Pancreas (tissue), 10 donors: ENCODE measurements around the gene NF1. TPM values are rescaled to one million over a fixed set of nuclear protein-coding genes. Genes with fewer than 3 reads are reported as not detected.
"Not testable (repeated sequence)": the region's sequence is repeated elsewhere in the genome, so short reads cannot be mapped to it uniquely, and the experiment has no call there.

ENCODE experiments used
- ATAC-seq, 4 donors: fragments of 200-7000 bp; cut with Tn5 transposase; one replicate each; pipeline versions ENCODE4 v1.8.0 to v1.9.1; 2020; ENCODE audit warnings: mild to moderate bottlenecking in 4 of 4, moderate library complexity in 4 of 4
- DNase-seq, 6 donors: peaks; one replicate each; pipeline ENCODE4 v3.0.0-alpha.2; 2020
- FAIRE-seq: peaks from 2 replicates; lab custom pipeline; 2012; peaks lifted over from hg19 to GRCh38; lab: Jason Lieb, UNC
- H3K27ac ChIP-seq, 4 donors: fragments of 200-600 bp; sonication (generic); 1 replicate in 3 of 4; 2 replicates in 1 of 4; pipeline versions ENCODE4 v1.5.0 to v1.8.0; 2020
- H3K27me3 ChIP-seq, 4 donors: fragments of 200-600 bp; one replicate each; pipeline ENCODE4 v1.8.0; 2021
- H3K36me3 ChIP-seq, 3 donors: fragments of 200-600 bp; sonication (generic) in 1 of 3; one replicate each; pipeline versions ENCODE4 v1.5.0 to v1.8.0; 2020 to 2021
- H3K4me1 ChIP-seq, 3 donors: fragments of 200-600 bp; one replicate each; pipeline ENCODE4 v1.8.0; 2021
- H3K4me3 ChIP-seq, 4 donors: fragments of 200-600 bp; sonication (generic) in 2 of 4; one replicate each; pipeline versions ENCODE4 v1.5.0 to v1.8.0; 2020 to 2021
- H3K9me3 ChIP-seq, 4 donors: fragments of 200-600 bp; one replicate each; pipeline ENCODE4 v1.8.0; 2021
- WGBS, 2 donors: extraction: QIAGEN DNeasy Blood & Tissue Kit; methylation state at CpG; one replicate each; pipeline ENCODE4 v1.1.7; 2013; 5-methylcytosine and 5-hydroxymethylcytosine counted together
- intact Hi-C, 3 donors: fragments of 100-400 bp; cut with DNase I; formaldehyde crosslinking; loops; one replicate each; pipeline versions ENCODE4 v1.11.1 to v1.14.2; 2022
- polyA plus RNA-seq, 2 donors: library from polyadenylated mRNA; stranded (reverse); fragments of 200-250 nt; gene quantifications; one replicate each; pipeline ENCODE4 v1.2.3, GENCODE V29; 2013
- total RNA-seq, 6 donors: library from RNA; stranded (reverse); fragmentation: NEBNext Ultra II Directional in 4 of 6; extraction: Animal tissue kit (Norgen Biotek cat#: 25700) in 4 of 6; gene quantifications; one replicate each; pipeline versions ENCODE4 v1.2.1 to v1.2.4, GENCODE V29; 2021 to 2023
- TF ChIP-seq, protein P1 (sequence below), 4 donors: fragments of 200-600 bp; sonication (generic) in 3 of 4; IDR thresholded peaks; one replicate each; pipeline versions ENCODE4 v1.5.0 to v1.8.0; 2021; ENCODE audit warnings: antibody characterized with exemption in 4 of 4
- donor health status: healthy with polysubstance abuse.
- donor health status: DM: no; HTN: no; CAD: no; lungs with moderate emphysema.
- donor health status: DM: no; HTN: no; CAD: no.
- donor health status: control.
- donor health status: control.
- donor health status: Bipolar disorder and iron deficiency.
- donor health status: DM: yes; HTN: yes; CAD: no.
- donor health status: DM: no; HTN: no; CAD: no.
- donor health status: DM: no; HTN: no; CAD: no.
- donor health status: DM: yes; HTN: yes; CAD: no.

NF1 gene
- total and polyA plus RNA-seq, 8 donors = 6.6 to 38.4 (median 27.8) TPM

DNA sequence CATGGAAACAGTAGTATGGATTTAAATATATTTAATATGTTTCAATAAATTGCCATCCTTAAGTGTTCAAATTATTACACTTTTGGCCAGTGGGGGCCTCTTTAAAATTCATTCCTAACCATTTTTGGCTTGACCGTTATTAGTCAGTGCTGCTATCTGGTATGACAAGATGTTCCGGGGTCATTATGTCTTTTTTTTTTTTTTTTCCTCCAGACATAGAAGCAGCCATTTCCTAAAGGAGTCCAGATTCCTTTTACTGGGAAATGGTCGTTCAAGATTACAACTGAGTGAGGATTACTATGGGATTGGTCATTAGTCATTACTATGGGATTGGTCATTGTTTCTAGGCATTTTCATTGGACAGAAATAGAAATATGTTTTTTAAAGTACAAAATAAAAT is 53.4 kb downstream of the NF1 start:
- ATAC-seq (no peak), FAIRE-seq (no peak), DNase-seq (no peak)
- Histone ChIP-seq H3K36me3 (no peaks in the 10 kb centered on the region), H3K27me3 (no peaks in the 10 kb centered on the region), H3K9me3 (no peaks in the 10 kb centered on the region), H3K4me3 (no peak overlapping the region), H3K27ac (no peak overlapping the region), H3K4me1 (peaks cover 0 to 8% (median 6%) of the 10 kb centered on the region in 3 donors)
- TF ChIP-seq, protein P1, sequence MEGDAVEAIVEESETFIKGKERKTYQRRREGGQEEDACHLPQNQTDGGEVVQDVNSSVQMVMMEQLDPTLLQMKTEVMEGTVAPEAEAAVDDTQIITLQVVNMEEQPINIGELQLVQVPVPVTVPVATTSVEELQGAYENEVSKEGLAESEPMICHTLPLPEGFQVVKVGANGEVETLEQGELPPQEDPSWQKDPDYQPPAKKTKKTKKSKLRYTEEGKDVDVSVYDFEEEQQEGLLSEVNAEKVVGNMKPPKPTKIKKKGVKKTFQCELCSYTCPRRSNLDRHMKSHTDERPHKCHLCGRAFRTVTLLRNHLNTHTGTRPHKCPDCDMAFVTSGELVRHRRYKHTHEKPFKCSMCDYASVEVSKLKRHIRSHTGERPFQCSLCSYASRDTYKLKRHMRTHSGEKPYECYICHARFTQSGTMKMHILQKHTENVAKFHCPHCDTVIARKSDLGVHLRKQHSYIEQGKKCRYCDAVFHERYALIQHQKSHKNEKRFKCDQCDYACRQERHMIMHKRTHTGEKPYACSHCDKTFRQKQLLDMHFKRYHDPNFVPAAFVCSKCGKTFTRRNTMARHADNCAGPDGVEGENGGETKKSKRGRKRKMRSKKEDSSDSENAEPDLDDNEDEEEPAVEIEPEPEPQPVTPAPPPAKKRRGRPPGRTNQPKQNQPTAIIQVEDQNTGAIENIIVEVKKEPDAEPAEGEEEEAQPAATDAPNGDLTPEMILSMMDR (IDR thresholded peaks at IDR 0.05) = no peak
- WGBS, 2 donors = 52 to 73% methylated on average over 3 of the region's 3 CpGs
- intact Hi-C loops = no loop called here

DNA sequence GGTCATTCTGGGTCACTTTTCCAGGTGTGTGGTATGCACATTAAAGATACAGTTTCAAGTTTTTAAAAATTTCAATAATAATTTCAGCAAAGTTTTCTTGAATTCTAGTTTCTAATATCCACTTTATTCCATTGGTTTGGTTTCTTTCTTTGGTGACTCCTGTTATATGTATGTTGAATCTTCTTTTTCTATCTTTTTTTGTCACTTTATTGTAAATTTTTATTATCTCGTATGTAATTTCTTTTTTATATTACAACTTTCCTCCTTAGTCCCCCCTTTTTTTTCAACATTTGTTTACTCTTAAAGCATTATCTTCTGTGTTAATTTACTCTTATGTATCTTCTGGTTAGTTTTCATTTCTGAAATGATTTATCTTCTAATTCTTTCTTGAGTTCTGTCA is 57.5 kb downstream of the NF1 start:
- FAIRE-seq = peak; percentile 13

DNA sequence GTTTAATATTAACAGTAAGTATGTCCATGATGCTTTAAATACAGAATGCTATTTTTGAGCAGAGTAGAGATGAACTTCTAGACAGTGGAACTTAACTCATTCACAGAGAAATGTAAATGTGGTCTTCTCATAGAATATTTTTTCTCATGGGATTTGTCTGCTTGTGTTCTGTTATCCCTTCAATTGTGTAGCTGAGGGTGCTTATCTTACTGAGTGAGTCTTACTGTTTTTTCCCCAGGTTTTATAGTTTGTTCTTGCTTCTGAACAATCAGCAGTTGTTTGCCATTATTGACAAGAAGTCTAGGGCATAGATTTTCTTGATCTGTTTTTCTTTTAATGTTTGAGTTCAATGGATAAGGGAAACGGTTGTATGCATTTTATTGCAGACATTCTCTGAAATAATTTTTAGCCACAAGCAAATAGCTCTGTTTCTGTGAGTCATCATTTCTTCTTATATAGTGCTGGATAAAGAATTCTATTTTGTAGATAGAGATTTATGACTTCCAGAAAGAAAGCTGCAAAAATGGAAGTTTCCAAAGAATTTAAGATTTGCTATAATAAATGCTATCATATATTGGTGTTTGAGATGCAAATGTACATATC is 60.5 kb downstream of the NF1 start:
- Histone ChIP-seq H3K9me3 (no peaks in the 10 kb centered on the region), H3K4me1 (peaks cover 0 to 8% (median 8%) of the 10 kb centered on the region in 3 donors), H3K36me3 (no peaks in the 10 kb centered on the region), H3K4me3 (no peak overlapping the region), H3K27me3 (no peaks in the 10 kb centered on the region), H3K27ac (no peak overlapping the region)
- TF ChIP-seq, protein P1 (IDR thresholded peaks at IDR 0.05) = no peak
- ATAC-seq (no peak), DNase-seq (no peak), FAIRE-seq (no peak)
- intact Hi-C loops = no loop called here
- WGBS, 2 donors = 8 to 9% methylated on average over 1 of the region's 1 CpG

More for the DNA sequence above, 57.5 kb downstream of the NF1 start:
- Histone ChIP-seq H3K4me1 (peaks cover 0 to 16% (median 8%) of the 10 kb centered on the region in 3 donors), H3K27ac (no peak overlapping the region), H3K9me3 (no peaks in the 10 kb centered on the region), H3K4me3 (no peak overlapping the region), H3K27me3 (no peaks in the 10 kb centered on the region), H3K36me3 (no peaks in the 10 kb centered on the region)
- ATAC-seq (no peak), DNase-seq (no peak)
- TF ChIP-seq, protein P1 (IDR thresholded peaks at IDR 0.05) = no peak
- intact Hi-C loops = no loop called here
- 91 to 97% methylated on average over 1 of the region's 1 CpG for WGBS, 2 donors

DNA sequence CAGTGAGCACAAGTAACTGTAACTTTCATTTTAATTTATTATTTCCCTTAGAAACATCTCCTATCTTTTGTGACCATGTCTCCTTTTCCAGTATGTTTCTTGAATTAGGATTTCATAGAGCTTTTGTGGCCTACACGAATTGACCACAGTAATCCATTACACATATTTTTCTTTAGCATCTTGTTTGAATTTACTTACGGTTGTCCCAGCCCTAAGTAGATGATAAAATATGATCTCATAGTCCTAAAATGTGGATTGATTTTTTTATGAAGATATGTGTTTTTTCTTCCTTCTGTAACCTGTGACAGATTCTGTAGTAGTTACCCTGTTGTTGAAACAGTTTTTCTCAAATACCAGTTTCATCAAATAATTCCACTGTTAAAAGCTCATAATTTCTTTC is 61.5 kb downstream of the NF1 start:
- Histone ChIP-seq H3K27me3 (no peaks in the 10 kb centered on the region), H3K4me3 (no peak overlapping the region), H3K27ac (no peak overlapping the region), H3K36me3 (no peaks in the 10 kb centered on the region), H3K9me3 (no peaks in the 10 kb centered on the region), H3K4me1 (peaks cover 0 to 8% (median 8%) of the 10 kb centered on the region in 3 donors)
- TF ChIP-seq, protein P1 (IDR thresholded peaks at IDR 0.05) = no peak
- DNase-seq (no peak), ATAC-seq (no peak), FAIRE-seq (no peak)
- intact Hi-C loops = no loop called here
- 62 to 66% methylated on average over 2 of the region's 2 CpGs for WGBS, 2 donors

DNA sequence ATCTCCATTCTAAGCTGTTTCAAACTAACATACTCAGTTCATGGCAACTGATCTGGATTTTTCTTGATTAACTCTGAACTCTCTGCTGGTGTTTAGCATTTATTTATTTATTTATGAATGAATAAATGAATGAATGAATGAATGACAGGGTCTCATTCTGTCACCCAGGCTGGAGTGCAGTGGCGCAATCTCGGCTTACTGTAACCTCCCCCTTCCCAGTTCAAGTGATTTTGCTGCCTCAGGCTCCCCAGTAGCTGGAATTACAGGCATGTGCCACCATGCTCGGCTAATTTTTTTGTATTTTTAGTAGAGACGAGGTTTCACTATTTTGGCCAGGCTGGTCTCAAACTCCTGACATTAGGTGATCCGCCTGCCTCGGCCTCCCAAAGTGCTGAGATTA is 62.1 kb downstream of the NF1 start:
- intact Hi-C loops, H3K27ac ChIP-seq, ATAC-seq, DNase-seq, H3K36me3 ChIP-seq, H3K4me3 ChIP-seq, H3K9me3 ChIP-seq, H3K4me1 ChIP-seq, H3K27me3 ChIP-seq, FAIRE-seq: not testable (repeated sequence)
- WGBS, 2 donors = 96% methylated on average over 6 of the region's 6 CpGs
